Measurements from ENCODE around the gene LANCL3. TPM values are rescaled to one million over a fixed set of nuclear protein-coding genes. Genes with fewer than 3 reads are reported as not detected.

Gene LANCL3
- total and polyA plus RNA-seq, 2 donors (not counting 1 experiment from before 2014, with no cell fraction given) = 0.04 to 0.12 TPM

DNA sequence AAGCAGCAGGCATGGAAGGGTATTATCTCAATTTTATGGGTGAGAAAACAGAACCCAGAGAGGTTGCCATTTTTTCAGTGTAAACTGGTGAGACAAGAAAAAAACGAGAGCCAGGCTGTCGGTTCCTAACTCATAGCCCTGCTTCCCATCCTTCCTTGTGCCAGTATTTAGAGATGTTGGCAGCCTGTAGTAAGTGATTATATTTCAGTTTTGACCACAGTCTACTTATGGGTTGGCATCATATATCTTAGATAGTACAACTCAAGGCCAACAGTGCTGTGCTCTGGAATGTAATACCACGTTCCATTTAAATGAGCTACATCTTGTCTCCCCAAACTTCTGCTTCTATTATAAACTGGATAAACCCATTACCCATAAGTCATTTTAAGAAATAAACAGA lies 154.9 kb downstream of the LANCL3 start:
- Histone ChIP-seq H2AFZ (ENCODE audit: insufficient read depth, low read depth, low read length, poor library complexity, severe bottlenecking) (no peak overlapping the region), H3K27me3 (replicated peaks in 1 of 4; ENCODE audit: control extremely low read depth in 1 of 4, control insufficient read depth in 3 of 4, insufficient read depth in 4 of 4, low read length in 3 of 4) (peaks cover 0 to 6% (median 0%) of the 10 kb centered on the region in 4 experiments), H3K9me3 (ENCODE audit: control extremely low read depth in 1 of 3, control insufficient read depth in 2 of 3, insufficient read depth in 1 of 3, low read length in 2 of 3) (no peaks in the 10 kb centered on the region), H3K4me3 (ENCODE audit: control extremely low read depth in 1 of 5, extremely low read depth in 1 of 5, insufficient read depth in 1 of 5, low read depth in 2 of 5, low read length in 4 of 5) (no peak overlapping the region), H3K36me3 (replicated peaks in 1 of 2; ENCODE audit: control extremely low read depth in 1 of 2, control insufficient read depth in 1 of 2, extremely low read depth in 1 of 2, insufficient read depth in 2 of 2, low read length in 1 of 2) (no peaks in the 10 kb centered on the region), H3K4me1 (ENCODE audit: control insufficient read depth in 2 of 2, insufficient read depth in 2 of 2, low read length in 2 of 2) (no peaks in the 10 kb centered on the region), H4K20me1 (ENCODE audit: control insufficient read depth, insufficient read depth, low read length, poor library complexity, severe bottlenecking) (no peaks in the 10 kb centered on the region), H3K79me2 (ENCODE audit: control insufficient read depth, insufficient read depth, low read length) (no peaks in the 10 kb centered on the region), H3K4me2 (replicated peaks; ENCODE audit: low read depth, low read length, poor library complexity, severe bottlenecking) (no peak overlapping the region), H3K9ac (ENCODE audit: low read length) (no peak overlapping the region), H3K27ac (ENCODE audit: low read length in 2 of 2) (no peak overlapping the region)
- no peak overlapping the region for H3K27ac Mint-ChIP-seq
- POLR2A ChIA-PET = no interaction called here
- intact Hi-C loops (cut with micrococcal nuclease) = no loop called here
- CTCF ChIA-PET = interaction anchor here (0.7 kb wide), 1 partner anchor 19 kb away, joined by 3 read pairs; no protein-coding TSS in a partner anchor
- no peak for TF ChIP-seq EZH2 (IDR thresholded peaks at IDR 0.05; ENCODE audit: borderline replicate concordance, insufficient read depth, low read depth, low read length, poor library complexity, severe bottlenecking)
- TF ChIP-seq, protein P1, sequence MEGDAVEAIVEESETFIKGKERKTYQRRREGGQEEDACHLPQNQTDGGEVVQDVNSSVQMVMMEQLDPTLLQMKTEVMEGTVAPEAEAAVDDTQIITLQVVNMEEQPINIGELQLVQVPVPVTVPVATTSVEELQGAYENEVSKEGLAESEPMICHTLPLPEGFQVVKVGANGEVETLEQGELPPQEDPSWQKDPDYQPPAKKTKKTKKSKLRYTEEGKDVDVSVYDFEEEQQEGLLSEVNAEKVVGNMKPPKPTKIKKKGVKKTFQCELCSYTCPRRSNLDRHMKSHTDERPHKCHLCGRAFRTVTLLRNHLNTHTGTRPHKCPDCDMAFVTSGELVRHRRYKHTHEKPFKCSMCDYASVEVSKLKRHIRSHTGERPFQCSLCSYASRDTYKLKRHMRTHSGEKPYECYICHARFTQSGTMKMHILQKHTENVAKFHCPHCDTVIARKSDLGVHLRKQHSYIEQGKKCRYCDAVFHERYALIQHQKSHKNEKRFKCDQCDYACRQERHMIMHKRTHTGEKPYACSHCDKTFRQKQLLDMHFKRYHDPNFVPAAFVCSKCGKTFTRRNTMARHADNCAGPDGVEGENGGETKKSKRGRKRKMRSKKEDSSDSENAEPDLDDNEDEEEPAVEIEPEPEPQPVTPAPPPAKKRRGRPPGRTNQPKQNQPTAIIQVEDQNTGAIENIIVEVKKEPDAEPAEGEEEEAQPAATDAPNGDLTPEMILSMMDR (IDR thresholded peaks at IDR 0.05) = no peak
- H3K27me3 Mint-ChIP-seq = peaks cover 4% of the 10 kb centered on the region
- ATAC-seq (ENCODE audit: low read depth) (no peak), DNase-seq (no peak)
- no peaks in the 10 kb centered on the region for H3K4me1 Mint-ChIP-seq
- no peak overlapping the region for H3K4me3 Mint-ChIP-seq
- no peaks in the 10 kb centered on the region for H3K9me3 Mint-ChIP-seq (ENCODE audit: insufficient read depth)
- WGBS (ENCODE audit: insufficient coverage) = no CpG with 5 or more reads among the region's 3 CpGs

Other genes with a start within 250 kb of the LANCL3 start
- not detected in 2 replicates for gene PRRG1, start 222.3 kb upstream of the LANCL3 start, total RNA-seq
- not detected in 2 replicates for gene PRRG1, start 222.3 kb upstream of the LANCL3 start, polyA plus RNA-seq
- gene XK, start 114.1 kb downstream of the LANCL3 start, total RNA-seq = 0.30 and 0.34 TPM in 2 replicates
- gene XK, start 114.1 kb downstream of the LANCL3 start, polyA plus RNA-seq = 0.12 and 0.15 TPM in 2 replicates
- 127 and 132 TPM in 2 replicates for gene CYBB, start 208.4 kb downstream of the LANCL3 start, total RNA-seq
- gene CYBB, start 208.4 kb downstream of the LANCL3 start, polyA plus RNA-seq = 72.1 and 77.4 TPM in 2 replicates

Data from B cell (primary cell).